Activated naive CD4-positive, alpha-beta T cell treated with anti-CD3 and anti-CD28 coated beads for 36 hours (primary cell): ENCODE data around the gene TPP1. TPM values are rescaled to one million over a fixed set of nuclear protein-coding genes. Genes with fewer than 3 reads are reported as not detected.

Experiments
- CTCF ChIA-PET: fragments of 350-600 bp; sonication (Branson Sonifier 250); formaldehyde crosslinking; loops from one replicate; lab custom pipeline; 2021; ENCODE audit warnings: antibody characterized with exemption; lab: Charles Lee
- DNase-seq: peaks from one replicate; pipeline ENCODE4 v3.0.0-alpha.2; 2020
- H3K27ac Mint-ChIP-seq: one replicate; pipeline ENCODE4 v1.8.0; 2021; ENCODE audit warnings: mild to moderate bottlenecking, mixed read lengths
- H3K27me3 Mint-ChIP-seq: one replicate; pipeline ENCODE4 v1.8.0; 2021; ENCODE audit warnings: low read depth, mixed read lengths
- H3K36me3 Mint-ChIP-seq: one replicate; pipeline ENCODE4 v1.8.0; 2021; ENCODE audit warnings: low read depth, mixed read lengths
- H3K4me1 Mint-ChIP-seq: one replicate; pipeline ENCODE4 v1.8.0; 2021; ENCODE audit warnings: low read depth, mixed read lengths
- H3K4me3 Mint-ChIP-seq: one replicate; pipeline ENCODE4 v1.8.0; 2021; ENCODE audit warnings: mild to moderate bottlenecking, moderate library complexity, mixed read lengths
- H3K9me3 Mint-ChIP-seq: one replicate; pipeline ENCODE4 v1.8.0; 2021; ENCODE audit warnings: mixed read lengths
- intact Hi-C: fragments of 100-400 bp; cut with micrococcal nuclease; formaldehyde crosslinking; loops from one replicate; pipeline ENCODE4 v1.15.1; 2023
- total RNA-seq, 2 experiments: library from RNA; stranded (reverse); gene quantifications; one replicate each; pipeline ENCODE4 v1.2.3, GENCODE V29; 2021

TPP1 gene
- total RNA-seq, 2 experiments from 2014 or later = 25.7 to 28.5 TPM

DNA sequence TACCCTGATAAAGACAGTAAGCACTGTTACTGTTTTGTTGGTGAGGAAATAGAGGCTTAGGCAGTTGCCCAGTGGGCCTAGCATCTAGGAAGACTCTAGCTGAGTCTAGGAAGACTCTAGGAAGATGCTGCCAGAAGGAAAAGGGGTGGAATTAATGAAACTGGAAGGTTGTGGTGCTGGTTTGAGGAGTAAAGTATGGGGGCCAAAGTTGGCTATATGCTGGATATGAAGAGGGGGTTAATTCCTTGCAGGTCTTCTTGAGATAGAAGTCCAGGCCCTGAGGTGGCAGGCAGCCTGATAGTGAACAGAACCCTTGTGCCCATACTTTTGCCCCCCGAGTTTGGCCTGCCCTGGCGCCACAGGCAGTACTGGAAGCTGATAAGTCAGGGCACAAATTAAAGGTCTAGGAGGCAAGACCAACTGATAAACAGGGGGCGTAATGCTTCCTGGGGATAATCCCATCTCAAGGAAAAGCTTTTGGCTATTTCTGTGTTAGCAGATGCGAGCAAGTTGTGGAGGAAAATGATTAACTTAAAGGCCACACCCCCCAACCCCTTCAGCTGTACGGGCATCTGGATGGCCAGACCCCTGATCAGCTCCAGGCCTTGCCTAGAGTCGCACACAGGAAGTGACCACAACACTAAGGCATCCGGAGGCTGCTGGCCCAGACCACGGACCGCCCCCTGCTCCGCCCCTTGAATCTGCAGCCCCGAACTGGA lies 12.6 kb downstream of the TPP1 start:
- peak; percentile 68 for DNase-seq
- Mint-ChIP-seq H3K4me1 (peaks cover 45% of the 10 kb centered on the region), H3K27me3 (no peaks in the 10 kb centered on the region), H3K4me3 (peak overlapping the region; percentile 57), H3K36me3 (peaks cover 33% of the 10 kb centered on the region), H3K27ac (no peak overlapping the region), H3K9me3 (no peaks in the 10 kb centered on the region)
- CTCF ChIA-PET = interaction anchor here (0.6 to 3.5 kb wide), 2 partner anchors 77 to 81 kb away, joined by 3 to 13 read pairs; partner anchors contain the start of gene MRPL17
- intact Hi-C loops = loop anchor here (1.0 to 10.0 kb wide), 8 partner anchors 75 to 1066 kb away; partner anchors contain the start of genes CYB5R2, PPFIBP2, TRIM22 and TRIM5

DNA sequence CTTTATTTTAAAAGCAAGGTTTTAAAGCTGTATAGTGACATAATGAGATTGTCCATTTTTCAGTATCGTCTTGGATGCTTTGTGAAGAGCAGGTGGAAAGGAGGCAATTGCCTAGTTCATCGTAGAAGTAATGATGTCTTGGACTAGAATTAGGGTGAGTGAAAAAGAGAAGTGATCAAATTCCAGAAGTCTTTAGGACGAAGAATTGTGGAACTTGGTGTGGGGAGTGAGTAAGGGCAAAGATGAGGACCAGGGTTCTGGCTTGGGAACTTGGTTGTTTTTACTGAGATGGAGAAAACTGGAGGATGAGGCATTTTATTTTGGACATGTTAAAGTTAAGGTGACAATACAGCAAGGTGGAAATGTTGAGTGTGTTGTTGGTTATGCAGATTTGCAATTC lies 14.4 kb downstream of the TPP1 start:
- Mint-ChIP-seq H3K36me3 (peaks cover 19% of the 10 kb centered on the region), H3K4me1 (peaks cover 32% of the 10 kb centered on the region), H3K27me3 (no peaks in the 10 kb centered on the region), H3K27ac (no peak overlapping the region), H3K9me3 (no peaks in the 10 kb centered on the region), H3K4me3 (no peak overlapping the region)
- intact Hi-C loops = loop anchor here (1.0 to 10.0 kb wide), 9 partner anchors 14 to 1068 kb away; partner anchors contain the start of genes ARFIP2, CYB5R2, MRPL17 and PPFIBP2
- DNase-seq = no peak
- CTCF ChIA-PET = interaction anchor here (0.6 to 4.6 kb wide), 12 partner anchors 12 to 133 kb away, joined by 3 to 37 read pairs (median 6); partner anchors contain the start of genes MRPL17 and TPP1

DNA sequence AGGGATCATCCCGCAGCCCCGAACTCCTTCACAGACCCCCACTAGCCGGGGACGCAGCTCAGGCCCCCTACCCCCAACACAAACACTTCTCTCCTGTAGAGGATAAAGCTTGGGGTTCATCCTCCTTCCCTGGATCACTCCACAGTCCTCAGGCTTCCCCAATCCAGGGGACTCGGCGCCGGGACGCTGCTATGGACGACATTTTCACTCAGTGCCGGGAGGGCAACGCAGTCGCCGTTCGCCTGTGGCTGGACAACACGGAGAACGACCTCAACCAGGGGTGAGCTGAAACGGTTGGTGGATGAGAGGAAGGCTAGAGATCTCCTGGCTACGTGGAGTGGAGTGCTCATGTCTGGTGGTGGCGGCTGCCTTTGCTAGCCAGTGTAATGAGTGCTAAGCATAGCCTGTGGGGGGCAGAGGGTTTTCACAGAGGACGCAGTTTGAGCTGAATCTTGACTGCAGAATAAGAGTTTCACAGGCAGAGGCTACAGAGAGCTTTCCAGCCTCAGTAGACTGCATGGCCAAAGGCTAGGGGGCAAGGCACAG lies 15.1 kb downstream of the TPP1 start:
- CTCF ChIA-PET = interaction anchor here (0.5 to 4.6 kb wide), 13 partner anchors 11 to 133 kb away, joined by 3 to 37 read pairs (median 5); partner anchors contain the start of genes MRPL17 and TPP1
- Mint-ChIP-seq H3K4me3 (no peak overlapping the region), H3K9me3 (no peaks in the 10 kb centered on the region), H3K27ac (no peak overlapping the region), H3K27me3 (no peaks in the 10 kb centered on the region), H3K4me1 (peaks cover 33% of the 10 kb centered on the region), H3K36me3 (peaks cover 20% of the 10 kb centered on the region)
- DNase-seq = peak; percentile 76
- intact Hi-C loops = loop anchor here (1.0 to 10.0 kb wide), 7 partner anchors 15 to 911 kb away; partner anchors contain the start of genes ARFIP2, MRPL17, PPFIBP2 and SMPD1

DNA sequence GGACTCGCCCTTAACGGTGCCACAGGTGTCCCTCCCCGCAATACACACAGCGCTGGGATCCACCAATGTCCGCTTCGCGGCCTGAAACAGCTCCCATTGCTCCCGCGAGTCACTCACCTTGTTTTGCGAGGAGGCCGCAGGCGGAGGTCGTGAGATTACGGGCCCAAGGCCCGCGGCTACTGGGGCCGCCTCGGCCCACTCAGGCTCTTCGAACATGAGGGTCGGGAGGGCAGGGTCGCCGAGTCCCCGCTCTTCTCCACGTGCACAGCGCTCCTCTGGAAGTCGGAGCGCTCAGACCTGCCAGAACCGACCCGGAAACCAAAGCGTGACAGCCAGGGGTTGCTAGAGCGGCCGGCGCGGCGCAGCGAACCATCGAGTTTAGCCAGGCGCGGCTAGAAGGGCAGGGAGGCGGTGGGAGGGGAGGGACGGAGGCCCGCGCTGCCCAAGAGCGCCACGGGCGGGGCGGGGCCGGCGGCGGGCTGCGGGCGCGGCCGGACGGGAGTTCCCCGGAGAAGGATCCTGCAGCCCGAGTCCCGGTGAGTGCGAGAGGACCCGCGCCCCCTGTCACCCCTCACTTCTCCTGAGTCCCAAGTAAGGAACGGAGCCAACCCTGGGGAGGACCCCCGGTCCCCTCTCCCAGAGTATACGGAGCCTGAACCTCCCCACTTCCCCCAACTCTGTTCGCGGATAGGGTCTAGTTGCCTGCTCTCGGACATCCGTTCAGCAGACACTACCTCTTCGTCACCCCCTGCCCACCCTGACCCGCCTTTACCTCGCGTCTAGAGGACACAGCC lies 15.7 kb downstream of the TPP1 start, which contains the start of the genes ILK and RRP8:
Gene ILK (plus strand): TSS at position 488 of the 794 bp plus-strand sequence. CDS start 498 bp downstream, outside the sequence.
Gene RRP8 (minus strand): TSS at position 330 of the 794 bp plus-strand sequence. CDS start 114 bp downstream, at position 216.
- no peak within 1 kb of the TSS for H3K27ac Mint-ChIP-seq

DNA sequence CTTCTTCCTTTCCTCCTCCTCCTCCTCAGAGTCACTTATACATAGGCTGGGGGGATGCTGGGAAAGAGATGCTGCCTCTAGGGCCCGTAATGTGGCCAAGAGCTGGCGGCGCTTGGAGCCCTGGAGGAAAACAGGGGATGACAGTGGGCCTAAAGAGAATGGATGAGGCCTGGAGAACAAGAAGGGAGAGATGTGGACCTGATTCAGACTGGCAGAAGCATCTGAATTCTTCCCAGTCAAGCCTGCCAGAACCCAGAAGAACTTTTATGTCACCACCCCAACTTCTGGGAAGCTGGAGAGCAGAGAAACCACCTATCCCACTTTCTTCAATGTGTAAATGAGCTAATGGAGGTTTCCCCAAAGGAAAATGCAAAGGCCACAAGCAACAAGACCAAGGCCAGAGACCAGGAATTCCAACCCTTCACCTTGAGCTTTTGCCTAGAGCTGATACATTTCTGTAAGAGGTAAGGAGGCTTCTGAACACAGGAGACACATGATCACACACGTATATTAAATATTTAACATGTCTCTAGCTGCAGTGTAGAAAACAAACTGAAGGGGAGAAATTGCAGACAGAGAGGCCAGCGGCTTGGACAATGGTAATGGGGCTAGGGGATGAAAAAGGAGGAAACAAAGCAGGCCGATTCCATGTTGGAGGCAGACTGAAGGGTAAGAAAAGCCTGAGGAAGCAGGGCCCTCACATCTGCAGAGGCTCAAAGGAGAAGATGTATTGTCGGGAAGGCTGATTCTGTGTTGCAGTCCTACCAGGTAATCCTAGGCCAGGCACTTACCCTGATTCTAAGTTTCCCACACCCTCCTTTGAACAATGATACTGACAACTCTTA lies 16.9 kb downstream of the TPP1 start:
- intact Hi-C loops = loop anchor here (10.0 kb wide), 1 partner anchor 912 kb away; the partner anchor contains the start of gene PPFIBP2
- Mint-ChIP-seq H3K4me1 (peaks cover 30% of the 10 kb centered on the region), H3K27ac (peak overlapping the region; percentile 47), H3K27me3 (no peaks in the 10 kb centered on the region), H3K4me3 (no peak overlapping the region), H3K36me3 (peaks cover 24% of the 10 kb centered on the region), H3K9me3 (no peaks in the 10 kb centered on the region)
- CTCF ChIA-PET = interaction anchor here (0.9 to 4.6 kb wide), 5 partner anchors 16 to 155 kb away, joined by 3 to 37 read pairs (median 10); partner anchors contain the start of genes MRPL17 and TPP1
- no peak for DNase-seq

More for the DNA sequence above, 15.7 kb downstream of the TPP1 start, which contains the start of the genes ILK and RRP8:
- CTCF ChIA-PET = interaction anchor here (0.8 to 4.6 kb wide), 11 partner anchors 9 to 134 kb away, joined by 3 to 37 read pairs (median 8); partner anchors contain the start of genes MRPL17 and TPP1
- peak; percentile 92 for DNase-seq
- intact Hi-C loops = loop anchor here (1.0 to 10.0 kb wide), 10 partner anchors 9 to 911 kb away; partner anchors contain the start of genes ARFIP2, FHIP1B, MRPL17 and PPFIBP2
- Mint-ChIP-seq H3K4me3 (no peak within 1 kb of the TSS), H3K27me3 (no peaks in the 10 kb centered on the region), H3K9me3 (no peaks in the 10 kb centered on the region), H3K4me1 (peaks cover 33% of the 10 kb centered on the region), H3K36me3 (peaks cover 23% of the 10 kb centered on the region)

DNA sequence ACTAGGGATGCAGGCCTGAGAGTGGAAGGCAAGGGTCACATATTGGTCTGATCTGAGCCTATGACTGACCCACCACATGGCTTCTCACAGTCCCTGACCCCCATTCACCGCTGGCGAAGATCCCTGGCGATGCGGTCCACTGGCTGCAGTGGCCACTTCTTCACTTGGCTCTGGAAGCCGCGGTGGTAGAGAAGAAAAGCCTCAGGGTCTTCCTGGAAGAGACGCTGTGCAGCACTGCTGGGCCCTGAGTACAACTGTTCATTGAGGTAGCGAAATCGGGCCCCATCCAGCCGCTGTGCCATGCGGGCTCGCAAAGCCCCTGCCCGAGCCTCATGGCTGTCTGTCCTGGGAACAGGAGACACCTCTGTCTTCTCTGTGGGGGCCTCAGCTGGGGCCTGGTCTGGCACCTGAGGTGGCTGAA lies 18.2 kb downstream of the TPP1 start:
- no peak for DNase-seq
- H3K4me3 Mint-ChIP-seq = no peak overlapping the region
- no peaks in the 10 kb centered on the region for H3K27me3 Mint-ChIP-seq
- H3K36me3 Mint-ChIP-seq = peaks cover 28% of the 10 kb centered on the region
- peaks cover 31% of the 10 kb centered on the region for H3K4me1 Mint-ChIP-seq
- no peak overlapping the region for H3K27ac Mint-ChIP-seq
- CTCF ChIA-PET = interaction anchor here (4.6 kb wide), 1 partner anchor 83 kb away, joined by 37 read pairs; the partner anchor contains the start of gene MRPL17
- intact Hi-C loops = loop anchor here (10.0 kb wide), 1 partner anchor 914 kb away; the partner anchor contains the start of gene PPFIBP2
- no peaks in the 10 kb centered on the region for H3K9me3 Mint-ChIP-seq

DNA sequence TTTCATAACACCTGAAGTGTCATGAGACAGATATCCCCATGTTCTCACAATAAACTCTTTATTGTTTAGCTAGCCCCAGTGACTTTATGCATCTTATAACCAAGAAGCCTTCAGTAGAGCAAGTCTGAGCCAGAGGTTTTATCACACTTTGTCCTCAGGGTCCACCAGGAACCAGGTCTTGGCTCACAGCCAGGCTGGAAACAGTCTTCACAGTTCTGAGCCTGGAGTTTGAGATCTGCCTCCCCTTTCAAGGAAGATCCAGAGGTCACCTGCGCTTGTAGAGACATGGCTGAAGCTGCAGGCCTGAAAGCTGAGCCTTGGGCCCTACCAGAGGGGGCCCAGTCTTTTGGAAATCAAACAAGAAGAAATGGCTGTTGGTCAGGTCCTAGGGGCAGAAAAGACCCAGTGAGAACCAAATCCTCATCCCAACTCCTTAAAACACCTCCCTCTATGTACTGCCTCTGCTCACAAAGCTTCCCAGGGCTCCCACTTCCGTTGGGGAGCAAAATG lies 19.3 kb downstream of the TPP1 start:
- H3K36me3 Mint-ChIP-seq = peaks cover 31% of the 10 kb centered on the region
- H3K4me1 Mint-ChIP-seq = peaks cover 34% of the 10 kb centered on the region
- CTCF ChIA-PET = interaction anchor here (0.5 kb wide), 1 partner anchor 79 kb away, joined by 3 read pairs; no protein-coding TSS in a partner anchor
- no peak overlapping the region for H3K4me3 Mint-ChIP-seq
- H3K9me3 Mint-ChIP-seq = no peaks in the 10 kb centered on the region
- no peak overlapping the region for H3K27ac Mint-ChIP-seq
- no peak for DNase-seq
- H3K27me3 Mint-ChIP-seq = no peaks in the 10 kb centered on the region
- intact Hi-C loops = loop anchor here (10.0 kb wide), 1 partner anchor 915 kb away; the partner anchor contains the start of gene PPFIBP2

DNA sequence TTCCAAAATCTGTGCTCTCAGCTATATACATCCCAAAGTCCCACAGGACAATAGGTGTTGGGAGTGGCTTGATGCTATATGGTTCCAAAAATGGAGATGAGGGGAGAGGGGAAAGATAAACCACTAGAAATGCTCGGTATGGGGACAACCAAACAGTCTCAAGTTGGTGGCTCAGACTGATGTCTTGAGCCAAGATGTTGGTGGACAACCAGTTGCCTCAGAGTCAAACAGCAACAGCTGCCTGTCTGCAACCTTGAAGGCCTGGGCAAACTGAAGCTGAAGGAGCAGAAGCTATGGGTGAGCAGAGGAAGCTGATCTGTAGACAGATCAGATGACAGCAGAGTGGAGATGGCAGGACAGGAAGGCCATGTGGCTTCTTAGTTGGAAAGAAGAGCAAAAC lies 19.8 kb downstream of the TPP1 start:
- peaks cover 33% of the 10 kb centered on the region for H3K36me3 Mint-ChIP-seq
- H3K4me3 Mint-ChIP-seq = no peak overlapping the region
- intact Hi-C loops = no loop called here
- H3K27ac Mint-ChIP-seq = no peak overlapping the region
- H3K9me3 Mint-ChIP-seq = no peaks in the 10 kb centered on the region
- H3K27me3 Mint-ChIP-seq = no peaks in the 10 kb centered on the region
- peaks cover 37% of the 10 kb centered on the region for H3K4me1 Mint-ChIP-seq
- CTCF ChIA-PET = interaction anchor here (0.5 kb wide), 1 partner anchor 79 kb away, joined by 3 read pairs; no protein-coding TSS in a partner anchor
- DNase-seq = no peak

DNA sequence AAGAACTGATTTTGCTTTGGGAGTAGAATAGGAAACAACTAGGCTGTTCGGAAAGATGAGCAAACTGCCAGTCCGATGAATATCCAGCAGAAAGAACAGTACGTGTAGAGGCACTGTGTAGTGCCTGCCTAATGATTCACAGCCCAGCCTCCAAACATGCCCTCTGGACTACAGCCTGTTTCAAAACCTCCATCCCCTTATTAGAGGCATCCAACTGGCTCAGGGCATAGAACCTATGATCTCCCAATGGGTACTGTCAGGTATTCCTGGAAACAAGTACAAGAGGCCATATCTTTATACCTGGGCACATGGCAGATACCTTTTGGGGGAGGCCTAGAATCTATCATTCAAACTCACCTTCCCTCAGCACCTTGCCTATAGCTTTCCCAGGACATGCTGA lies 20.7 kb downstream of the TPP1 start:
- CTCF ChIA-PET = interaction anchor here (0.8 kb wide), 1 partner anchor 68 kb away, joined by 3 read pairs; no protein-coding TSS in a partner anchor
- H3K27ac Mint-ChIP-seq = no peak overlapping the region
- peaks cover 44% of the 10 kb centered on the region for H3K4me1 Mint-ChIP-seq
- H3K27me3 Mint-ChIP-seq = no peaks in the 10 kb centered on the region
- DNase-seq = no peak
- no peak overlapping the region for H3K4me3 Mint-ChIP-seq
- intact Hi-C loops = no loop called here
- no peaks in the 10 kb centered on the region for H3K9me3 Mint-ChIP-seq
- peaks cover 40% of the 10 kb centered on the region for H3K36me3 Mint-ChIP-seq

DNA sequence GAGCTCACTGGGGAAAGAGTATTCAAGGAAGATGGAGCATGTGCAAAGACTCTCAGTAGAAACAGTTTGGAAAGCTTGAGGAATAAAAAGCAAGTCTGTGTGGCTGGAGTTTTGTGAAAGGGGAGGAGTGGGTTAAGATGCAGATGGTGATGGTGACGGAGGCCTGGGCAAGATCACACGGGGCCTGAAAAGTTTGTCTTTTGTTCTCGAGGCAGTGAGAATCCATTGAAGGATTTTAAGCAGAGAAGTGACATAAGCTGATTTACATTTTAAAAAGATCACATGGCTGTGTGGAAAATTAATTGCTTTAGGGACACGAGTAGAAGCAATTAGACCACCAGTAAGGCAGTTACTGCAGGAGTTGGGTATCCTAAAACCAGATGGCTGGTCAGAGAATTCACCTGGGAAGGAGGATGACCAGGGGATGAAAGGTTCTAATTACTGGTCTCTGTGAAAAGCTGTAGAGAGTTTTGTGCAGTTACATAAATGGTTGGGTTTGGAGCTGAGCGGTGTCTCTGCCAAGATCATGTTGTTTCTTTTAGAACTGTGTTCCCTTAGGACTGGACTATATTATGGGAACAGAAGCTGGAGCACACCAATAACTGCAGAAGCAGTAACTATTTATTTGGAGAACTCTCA lies 22.9 kb downstream of the TPP1 start:
- CTCF ChIA-PET = interaction anchor here (0.6 kb wide), 1 partner anchor 785 kb away, joined by 3 read pairs; no protein-coding TSS in a partner anchor
- Mint-ChIP-seq H3K27ac (no peak overlapping the region), H3K27me3 (no peaks in the 10 kb centered on the region), H3K4me3 (no peak overlapping the region), H3K4me1 (peaks cover 39% of the 10 kb centered on the region), H3K9me3 (no peaks in the 10 kb centered on the region), H3K36me3 (peaks cover 39% of the 10 kb centered on the region)
- intact Hi-C loops = no loop called here
- no peak for DNase-seq
